ENCODE data around the gene SLC2A3. TPM values are rescaled to one million over a fixed set of nuclear protein-coding genes. Genes with fewer than 3 reads are reported as not detected.
"Not testable (repeated sequence)": the region's sequence is repeated elsewhere in the genome, so short reads cannot be mapped to it uniquely, and the experiment has no call there.

The SLC2A3 gene
- total and polyA plus RNA-seq, 2 experiments from 2014 or later: 199 to 388 TPM

- Histone ChIP-seq H3K4me1 (ENCODE audit: insufficient read depth) (peaks cover 43% of the 10 kb centered on the region), H3K79me2 (replicated peaks; ENCODE audit: insufficient read depth) (peaks cover 11% of the 10 kb centered on the region), H3F3A (replicated peaks; ENCODE audit: low read depth) (peaks cover 13% of the 10 kb centered on the region; the same call in 1 of the 2 replicates)
- not testable (repeated sequence) for H3K9me3 Mint-ChIP-seq; H3K27ac Mint-ChIP-seq; H3K27me3 Mint-ChIP-seq (ENCODE audit: insufficient read depth, low read depth, poor library complexity); H3K36me3 ChIP-seq (ENCODE audit: insufficient read depth); H4K20me1 ChIP-seq (replicated peaks; ENCODE audit: insufficient read depth); H3K4me3 ChIP-seq; H3K27ac ChIP-seq (ENCODE audit: low read depth); ATAC-seq; H3K27me3 ChIP-seq (ENCODE audit: insufficient read depth); H3K4me2 ChIP-seq; H2AFZ ChIP-seq; H3K9me2 ChIP-seq (ENCODE audit: insufficient read depth); DNase-seq (ENCODE audit: low spot score); H3K4me3 Mint-ChIP-seq
- Mint-ChIP-seq H3K36me3 (ENCODE audit: low read depth) (peaks cover 17% of the 10 kb centered on the region; the same call in 2 of the 3 replicates), H3K4me1 (peaks cover 27% of the 10 kb centered on the region)
Observed at GRCh38 chr12:7964669-7965068, 28.7 kb upstream of the SLC2A3 start.

GRCh38 chr12:7961395-7962178 lies 25.6 kb upstream of the SLC2A3 start:
- ATAC-seq: no peak
- Histone ChIP-seq H3K36me3 (ENCODE audit: insufficient read depth) (no peaks in the 10 kb centered on the region), H4K20me1 (replicated peaks; ENCODE audit: insufficient read depth) (no peaks in the 10 kb centered on the region), H3K4me1 (ENCODE audit: insufficient read depth) (peaks cover 41% of the 10 kb centered on the region), H2AFZ (no peak overlapping the region), H3K4me2 (peak overlapping the region; percentile 74), H3K27me3 (ENCODE audit: insufficient read depth) (no peaks in the 10 kb centered on the region), H3K79me2 (replicated peaks; ENCODE audit: insufficient read depth) (no peaks in the 10 kb centered on the region), H3F3A (replicated peaks; ENCODE audit: low read depth) (no peaks in the 10 kb centered on the region; the same call in 1 of the 2 replicates), H3K4me3 (peak overlapping the region; percentile 50), H3K27ac (ENCODE audit: low read depth) (peak overlapping the region; percentile 75), H3K9me2 (ENCODE audit: insufficient read depth) (no peaks in the 10 kb centered on the region)
- Mint-ChIP-seq H3K36me3 (ENCODE audit: low read depth) (peaks cover 14% of the 10 kb centered on the region; the same call in 1 of the 3 replicates), H3K27me3 (ENCODE audit: insufficient read depth, low read depth, poor library complexity) (peaks cover 10% of the 10 kb centered on the region), H3K9me3 (no peaks in the 10 kb centered on the region), H3K4me1 (peaks cover 42% of the 10 kb centered on the region), H3K27ac (peak overlapping the region; percentile 8; the same call in 1 of the 2 replicates), H3K4me3 (peak overlapping the region; percentile 77)
- no peak for DNase-seq (ENCODE audit: low spot score)
- TF ChIP-seq ETS1 (IDR thresholded peaks at IDR 0.05): no peak
- TF ChIP-seq POLR2AphosphoS5 (IDR thresholded peaks at IDR 0.05; ENCODE audit: low read depth): no peak
- TF ChIP-seq JUNB (IDR thresholded peaks at IDR 0.05; ENCODE audit: unreplicated experiment): no peak
- TF ChIP-seq ZNF462 (CRISPR knock-in tag; IDR thresholded peaks at IDR 0.05): no peak
- no peak for TF ChIP-seq EZH2 (IDR thresholded peaks at IDR 0.05; ENCODE audit: low read depth, unreplicated experiment)
- TF ChIP-seq EZH2phosphoT487 (IDR thresholded peaks at IDR 0.05; ENCODE audit: unreplicated experiment): no peak
- TF ChIP-seq STAT1 (IDR thresholded peaks at IDR 0.05; ENCODE audit: unreplicated experiment): no peak
- no peak for TF ChIP-seq ZNF331 (CRISPR knock-in tag; IDR thresholded peaks at IDR 0.05; ENCODE audit: low read depth)
- no peak for TF ChIP-seq CTCF (conservative IDR thresholded peaks at IDR 0.05; ENCODE audit: low read depth in 2 of 2)
